ENCODE measurements around the gene P2RX5.
"Not testable (repeated sequence)": the region's sequence is repeated elsewhere in the genome, so short reads cannot be mapped to it uniquely, and the experiment has no call there.

P2RX5 gene

DNA sequence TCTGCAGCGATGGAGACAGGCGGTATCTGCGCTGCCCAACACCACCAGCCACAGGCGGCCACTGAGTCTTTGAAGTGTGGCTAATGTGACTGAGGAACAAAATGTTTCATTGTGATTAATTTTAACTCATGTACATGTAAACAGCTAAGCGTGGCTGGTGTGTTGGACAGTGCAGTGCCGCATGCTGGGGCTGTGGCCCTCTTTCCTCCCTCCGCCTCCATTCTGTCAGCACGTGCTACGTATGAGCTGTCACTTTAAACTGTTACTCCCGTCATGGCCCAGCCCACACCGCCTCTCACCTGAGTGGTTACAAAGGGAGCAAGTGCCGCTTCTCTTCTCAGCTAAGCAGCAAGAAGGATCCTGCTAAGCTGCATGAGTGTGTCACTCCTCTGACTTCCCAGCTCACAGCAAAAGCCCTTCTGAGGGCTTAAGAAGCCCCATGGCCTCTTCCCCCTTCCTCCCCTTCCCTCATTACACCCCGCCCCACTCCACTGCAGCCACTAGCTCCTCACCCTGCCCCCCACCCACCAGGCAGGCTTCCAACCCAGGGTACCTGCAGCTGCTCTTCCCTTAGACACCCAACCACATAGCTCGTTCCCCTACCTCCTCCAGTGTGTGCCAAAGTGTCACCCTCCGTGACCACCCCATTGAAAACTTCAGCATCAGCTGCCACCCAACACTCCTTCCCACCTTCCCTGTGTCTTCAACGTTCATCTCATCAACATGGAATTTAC, 42.8 kb upstream of the P2RX5 start:
- no peak overlapping the region for H3K4me3 ChIP-seq (ENCODE audit: low read depth, low read length)
- POLR2A ChIA-PET = no interaction called here
- no peak for TF ChIP-seq CTCF (IDR thresholded peaks at IDR 0.05; ENCODE audit: insufficient read depth, low read length, missing control alignments)
- CTCF ChIA-PET = interaction anchor here (0.7 to 12.9 kb wide), 25 partner anchors 9 to 268 kb away, joined by 3 to 500 read pairs (median 10); partner anchors contain the start of genes HASPIN, ITGAE, NCBP3 and P2RX1
- DNase-seq (ENCODE audit: low read depth, low spot score) = no peak

DNA sequence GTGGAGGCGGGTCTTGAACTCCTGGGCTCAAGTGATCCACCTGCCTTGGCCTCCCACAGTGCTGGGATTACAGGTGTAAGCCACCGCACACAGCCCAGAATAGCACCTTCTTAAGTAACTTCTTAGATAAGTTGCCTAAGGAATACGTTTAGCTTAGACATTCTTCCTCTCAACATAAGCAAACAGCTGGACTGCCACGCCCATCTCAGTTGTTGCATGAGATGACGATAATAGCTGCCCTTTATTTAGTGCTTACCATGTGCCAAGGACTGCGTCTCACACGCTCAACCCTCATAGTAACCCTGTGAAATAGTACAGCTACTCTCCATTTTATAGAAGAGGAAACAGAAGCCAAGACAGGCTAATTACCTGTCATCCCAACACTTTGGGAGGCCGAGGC, 39.6 kb upstream of the P2RX5 start:
- ChIA-PET POLR2A (no interaction called here), CTCF (interaction anchor here (0.8 to 12.9 kb wide), 20 partner anchors 9 to 342 kb away, joined by 3 to 500 read pairs (median 12); partner anchors contain the start of genes HASPIN and NCBP3)
- TF ChIP-seq CTCF (IDR thresholded peaks at IDR 0.05; ENCODE audit: insufficient read depth, low read length, missing control alignments) = no peak
- no peak overlapping the region for H3K4me3 ChIP-seq (ENCODE audit: low read depth, low read length)
- no peak for DNase-seq (ENCODE audit: low read depth, low spot score)

GRCh38 chr17:3734911-3735276, 38.9 kb upstream of the P2RX5 start:
- POLR2A ChIA-PET; H3K4me3 ChIP-seq (ENCODE audit: low read depth, low read length); DNase-seq (ENCODE audit: low read depth, low spot score): not testable (repeated sequence)
- CTCF ChIA-PET = interaction anchor here (0.8 to 12.9 kb wide), 29 partner anchors 8 to 343 kb away, joined by 3 to 500 read pairs (median 4); partner anchors contain the start of genes HASPIN and NCBP3

DNA sequence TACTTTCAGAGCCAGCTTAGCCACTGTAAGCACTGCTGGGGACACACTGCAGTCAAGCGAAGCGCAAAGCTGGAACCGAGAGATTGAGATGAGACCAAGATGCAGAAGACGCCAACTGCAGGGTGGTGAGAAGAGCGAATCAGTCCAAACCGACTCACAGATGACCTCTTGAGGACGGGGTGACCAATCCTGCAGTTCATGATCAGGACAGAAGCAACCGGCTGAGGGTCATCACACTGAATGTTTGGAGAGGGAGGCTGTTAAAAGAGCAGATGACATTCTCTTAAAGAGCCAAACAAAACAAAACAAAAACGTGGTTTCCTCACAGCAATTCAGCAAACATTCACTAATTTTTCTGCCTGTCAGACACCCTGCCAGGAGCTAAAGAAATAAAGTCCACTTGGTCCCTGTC, 36.3 kb upstream of the P2RX5 start:
- no peak for DNase-seq (ENCODE audit: low read depth, low spot score)

GRCh38 chr17:3730881-3731429, 35.0 kb upstream of the P2RX5 start:
- POLR2A ChIA-PET = interaction anchor here (0.6 kb wide), 1 partner anchor 30 kb away, joined by 3 read pairs; no protein-coding TSS in a partner anchor
- CTCF ChIA-PET = interaction anchor here (0.9 to 12.9 kb wide), 5 partner anchors 8 to 114 kb away, joined by 3 to 500 read pairs (median 5); partner anchors contain the start of gene NCBP3
- no peak for DNase-seq (ENCODE audit: low read depth, low spot score)
- TF ChIP-seq CTCF (IDR thresholded peaks at IDR 0.05; ENCODE audit: insufficient read depth, low read length, missing control alignments) = no peak
- H3K4me3 ChIP-seq (ENCODE audit: low read depth, low read length) = no peak overlapping the region

More for the DNA sequence above, 36.3 kb upstream of the P2RX5 start:
- ChIA-PET CTCF (interaction anchor here (1.1 to 12.9 kb wide), 7 partner anchors 12 to 113 kb away, joined by 3 to 500 read pairs (median 88); partner anchors contain the start of genes HASPIN and NCBP3), POLR2A (no interaction called here)
- H3K4me3 ChIP-seq (ENCODE audit: low read depth, low read length) = no peak overlapping the region
- TF ChIP-seq CTCF (IDR thresholded peaks at IDR 0.05; ENCODE audit: insufficient read depth, low read length, missing control alignments) = no peak

DNA sequence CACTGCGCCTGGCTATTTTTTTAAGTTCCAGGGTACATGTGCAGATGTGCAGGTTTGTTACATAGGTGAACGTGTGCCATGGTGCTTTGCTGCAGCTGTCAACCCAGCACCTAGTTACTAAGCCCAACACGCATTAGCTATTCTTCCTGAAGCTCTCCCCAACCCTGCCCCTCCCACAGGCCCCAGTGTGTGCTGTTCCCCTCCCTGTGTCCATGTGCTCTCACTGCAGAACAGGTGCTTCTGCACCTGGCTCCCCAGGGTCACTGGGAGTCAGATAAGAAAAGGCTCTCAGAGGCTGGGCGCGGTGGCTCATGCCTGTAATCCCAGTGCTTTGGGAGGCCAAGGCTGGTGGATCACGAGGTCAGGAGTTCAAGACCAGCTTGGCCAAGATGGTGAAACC, 33.9 kb upstream of the P2RX5 start:
- POLR2A ChIA-PET = no interaction called here
- no peak overlapping the region for H3K4me3 ChIP-seq (ENCODE audit: low read depth, low read length)
- CTCF ChIA-PET = interaction anchor here (1.5 to 12.9 kb wide), 2 partner anchors 8 to 95 kb away, joined by 4 to 500 read pairs; no protein-coding TSS in a partner anchor
- no peak for DNase-seq (ENCODE audit: low read depth, low spot score)
- TF ChIP-seq CTCF (IDR thresholded peaks at IDR 0.05; ENCODE audit: insufficient read depth, low read length, missing control alignments) = no peak

DNA sequence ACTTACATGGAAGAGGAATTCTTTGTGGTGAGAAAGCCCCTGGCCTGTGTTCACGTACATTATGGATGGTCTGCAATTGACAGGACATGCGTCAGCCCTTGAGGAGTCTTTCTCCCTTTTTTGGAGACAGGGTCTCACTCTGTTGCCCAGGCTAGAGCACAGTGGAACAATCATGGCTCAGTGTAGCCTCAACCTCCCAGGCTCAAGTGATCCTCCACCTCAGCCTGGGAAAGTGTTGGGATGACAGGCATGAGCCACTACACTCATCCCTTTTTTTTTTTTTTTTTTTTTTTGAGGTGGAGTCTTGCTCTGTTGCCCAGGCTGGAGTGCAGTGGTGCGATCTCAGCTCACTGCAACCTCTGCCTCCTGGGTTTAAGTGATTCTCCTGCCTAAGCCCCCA, 32.1 kb upstream of the P2RX5 start:
- H3K4me3 ChIP-seq (ENCODE audit: low read depth, low read length); POLR2A ChIA-PET; DNase-seq (ENCODE audit: low read depth, low spot score): not testable (repeated sequence)
- CTCF ChIA-PET = interaction anchor here (1.9 to 3.8 kb wide), 3 partner anchors 9 to 118 kb away, joined by 6 to 53 read pairs (median 15); partner anchors contain the start of gene NCBP3

All from AG04449 (cell line).